22Rv1 (cell line): ENCODE data around the gene DCPS.
"Not testable (repeated sequence)": the region's sequence is repeated elsewhere in the genome, so short reads cannot be mapped to it uniquely, and the experiment has no call there.

Source experiments
- H3K27ac ChIP-seq: fragments of 450-650 bp; 2 replicates; pipeline ENCODE4 v1.5.1; 2017
- CTCF ChIP-seq: fragments of 450-650 bp; IDR thresholded peaks from 2 replicates; pipeline ENCODE4 v1.5.1; 2017; ENCODE audit warnings: mild to moderate bottlenecking
- ZFX ChIP-seq: fragments of 450-650 bp; IDR thresholded peaks from 2 replicates; pipeline ENCODE4 v1.6.1; 2017; ENCODE audit warnings: antibody characterized with exemption, borderline replicate concordance

The DCPS gene

GRCh38 chr11:126303623-126304456 is at the start of gene DCPS:
Gene DCPS (plus strand): TSS chr11:126304060. CDS start chr11:126304081, 21 bp downstream.
- TF ChIP-seq ZFX (no peak), CTCF (no peak)
- H3K27ac ChIP-seq = peak within 1 kb of the TSS; percentile 99

- no peak overlapping the region for H3K27ac ChIP-seq
- no peak for TF ChIP-seq ZFX
- TF ChIP-seq CTCF = no peak
Measured at GRCh38 chr11:126254819-126255218, 49.0 kb upstream of the DCPS start.

- not testable (repeated sequence) for H3K27ac ChIP-seq
Measured at GRCh38 chr11:126255507-126255906, 48.4 kb upstream of the DCPS start.

GRCh38 chr11:126256216-126256615 is 47.6 kb upstream of the DCPS start:
- TF ChIP-seq CTCF (no peak), ZFX (no peak)
- H3K27ac ChIP-seq = no peak overlapping the region

- TF ChIP-seq ZFX (no peak), CTCF (no peak)
- H3K27ac ChIP-seq = no peak overlapping the region
Measured at GRCh38 chr11:126257144-126257543, 46.7 kb upstream of the DCPS start.

GRCh38 chr11:126257764-126258163 is 46.1 kb upstream of the DCPS start:
- no peak for TF ChIP-seq CTCF
- TF ChIP-seq ZFX = no peak
- no peak overlapping the region for H3K27ac ChIP-seq

- no peak for TF ChIP-seq CTCF
- TF ChIP-seq ZFX = no peak
- peak overlapping the region; percentile 28; the same call in 1 of the 2 replicates for H3K27ac ChIP-seq
Measured at GRCh38 chr11:126262216-126262615, 41.6 kb upstream of the DCPS start.
